Measurements from ENCODE around the gene KAT7. TPM values are rescaled to one million over a fixed set of nuclear protein-coding genes. Genes with fewer than 3 reads are reported as not detected.
A peak's percentile ranks its signal among the peaks of the same experiment; 100 is the strongest.
"Not testable (repeated sequence)": the region's sequence is repeated elsewhere in the genome, so short reads cannot be mapped to it uniquely, and the experiment has no call there.

KAT7 gene
- total RNA-seq, 6 experiments from 2014 or later = 35.3 to 45.5 (median 36.5) TPM

- H3K27ac Mint-ChIP-seq = no peak overlapping the region
- H3K4me3 Mint-ChIP-seq = no peak overlapping the region
- TF ChIP-seq CTCF (IDR thresholded peaks at IDR 0.05) = no peak
- H3K4me1 Mint-ChIP-seq (ENCODE audit: low read depth) = peaks cover 39% of the 10 kb centered on the region
- H3K36me3 Mint-ChIP-seq (ENCODE audit: low read depth) = peaks cover 66% of the 10 kb centered on the region
- no peak for DNase-seq
- no peaks in the 10 kb centered on the region; the same call in 1 of the 2 replicates for H3K27me3 Mint-ChIP-seq (ENCODE audit: insufficient read depth)
- H3K9me3 Mint-ChIP-seq = no peaks in the 10 kb centered on the region
Measured at GRCh38 chr17:49825645-49826044, 37.2 kb downstream of the KAT7 start.

- not testable (repeated sequence) for H3K9me3 Mint-ChIP-seq; H3K4me3 Mint-ChIP-seq; H3K27me3 Mint-ChIP-seq (ENCODE audit: insufficient read depth)
- Mint-ChIP-seq H3K36me3 (ENCODE audit: low read depth) (peaks cover 65% of the 10 kb centered on the region), H3K27ac (peak overlapping the region; percentile 42; the same call in 1 of the 2 replicates), H3K4me1 (ENCODE audit: low read depth) (peaks cover 33% of the 10 kb centered on the region)
- peak; percentile 9 for DNase-seq
Measured at GRCh38 chr17:49828325-49828724, 39.8 kb downstream of the KAT7 start.

GRCh38 chr17:49829026-49829425 lies 40.5 kb downstream of the KAT7 start:
- TF ChIP-seq CTCF (IDR thresholded peaks at IDR 0.05) = no peak
- Mint-ChIP-seq H3K27me3 (ENCODE audit: insufficient read depth) (no peaks in the 10 kb centered on the region), H3K27ac (peak overlapping the region; percentile 43; the same call in 1 of the 2 replicates), H3K9me3 (no peaks in the 10 kb centered on the region), H3K4me3 (no peak overlapping the region), H3K4me1 (ENCODE audit: low read depth) (peaks cover 26% of the 10 kb centered on the region), H3K36me3 (ENCODE audit: low read depth) (peaks cover 65% of the 10 kb centered on the region)
- no peak for DNase-seq

GRCh38 chr17:49830605-49831004 lies 42.1 kb downstream of the KAT7 start:
- no peaks in the 10 kb centered on the region for H3K9me3 Mint-ChIP-seq
- no peak for TF ChIP-seq CTCF (IDR thresholded peaks at IDR 0.05)
- peaks cover 29% of the 10 kb centered on the region for H3K4me1 Mint-ChIP-seq (ENCODE audit: low read depth)
- no peak overlapping the region; the same call in 1 of the 2 replicates for H3K4me3 Mint-ChIP-seq
- no peak for DNase-seq
- H3K36me3 Mint-ChIP-seq (ENCODE audit: low read depth) = peaks cover 67% of the 10 kb centered on the region
- peaks cover under 1% of the 10 kb centered on the region; the same call in 1 of the 2 replicates for H3K27me3 Mint-ChIP-seq (ENCODE audit: insufficient read depth)
- H3K27ac Mint-ChIP-seq = no peak overlapping the region

GRCh38 chr17:49832840-49833599 lies 44.5 kb downstream of the KAT7 start:
- TF ChIP-seq CTCF (IDR thresholded peaks at IDR 0.05) = no peak
- peaks cover 46% of the 10 kb centered on the region for H3K36me3 Mint-ChIP-seq (ENCODE audit: low read depth)
- DNase-seq = no peak
- H3K9me3 Mint-ChIP-seq = no peaks in the 10 kb centered on the region
- H3K4me3 Mint-ChIP-seq = no peak overlapping the region
- no peak overlapping the region for H3K27ac Mint-ChIP-seq
- H3K4me1 Mint-ChIP-seq (ENCODE audit: low read depth) = peaks cover 36% of the 10 kb centered on the region
- peaks cover 4% of the 10 kb centered on the region; the same call in 1 of the 2 replicates for H3K27me3 Mint-ChIP-seq (ENCODE audit: insufficient read depth)

- H3K27ac Mint-ChIP-seq = no peak overlapping the region
- H3K9me3 Mint-ChIP-seq = no peaks in the 10 kb centered on the region
- no peak for TF ChIP-seq CTCF (IDR thresholded peaks at IDR 0.05)
- peaks cover 4% of the 10 kb centered on the region; the same call in 1 of the 2 replicates for H3K27me3 Mint-ChIP-seq (ENCODE audit: insufficient read depth)
- no peak overlapping the region for H3K4me3 Mint-ChIP-seq
- peaks cover 34% of the 10 kb centered on the region for H3K36me3 Mint-ChIP-seq (ENCODE audit: low read depth)
- H3K4me1 Mint-ChIP-seq (ENCODE audit: low read depth) = peaks cover 24% of the 10 kb centered on the region
- DNase-seq = no peak
Measured at GRCh38 chr17:49834118-49834743, 45.8 kb downstream of the KAT7 start.

Measured in HFFc6 (cell line).